Measurements from ENCODE around the gene ARHGAP29. TPM values are rescaled to one million over a fixed set of nuclear protein-coding genes. Genes with fewer than 3 reads are reported as not detected.
A peak's percentile ranks its signal among the peaks of the same experiment; 100 is the strongest.

The ARHGAP29 gene
- total and polyA plus RNA-seq, 2 of the 4 experiments (the other 2 are of a cell fraction) = 19.1 to 30.3 TPM

DNA sequence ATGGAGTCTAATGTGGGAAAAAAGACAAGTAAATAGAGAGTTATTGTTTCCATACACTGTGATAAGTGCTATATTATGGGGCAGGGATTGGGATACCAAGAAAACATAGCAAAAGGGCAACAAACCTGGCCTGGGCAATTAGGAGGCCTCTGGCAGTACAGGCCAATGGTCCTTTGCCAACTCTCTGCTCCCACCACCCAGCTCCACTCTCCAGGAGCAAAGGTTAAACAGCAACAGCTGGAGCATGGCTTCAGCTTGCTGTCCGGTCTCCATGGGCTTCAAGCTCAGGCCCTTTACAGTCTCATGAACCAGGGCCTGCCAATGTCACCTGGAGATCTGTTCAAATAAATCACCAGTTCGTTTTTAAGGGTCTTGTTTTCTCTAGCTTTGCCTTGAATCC, 37.2 kb upstream of the ARHGAP29 start:
- no peak overlapping the region for H3K4ac ChIP-seq (ENCODE audit: low read depth, low read length)
- no peaks in the 10 kb centered on the region for H3K9me3 ChIP-seq (ENCODE audit: control insufficient read depth, insufficient read depth, low read length)
- no peak overlapping the region for H4K8ac ChIP-seq (ENCODE audit: low read depth in 2 of 2, low read length in 2 of 2)
- no peak for ATAC-seq (ENCODE audit: low read depth)
- no peak overlapping the region for H2BK120ac ChIP-seq (ENCODE audit: low read depth, low read length)
- TF ChIP-seq BHLHE40 (IDR thresholded peaks at IDR 0.05; ENCODE audit: low read depth, low read length) (no peak), MXI1 (IDR thresholded peaks at IDR 0.05; ENCODE audit: borderline replicate concordance, low read depth, low read length) (no peak), SMC3 (IDR thresholded peaks at IDR 0.05; ENCODE audit: low read depth, low read length) (no peak), FOS (IDR thresholded peaks at IDR 0.05; ENCODE audit: low read depth, low read length) (no peak), MAZ (IDR thresholded peaks at IDR 0.05; ENCODE audit: borderline replicate concordance, low read depth, low read length) (no peak), ELK1 (IDR thresholded peaks at IDR 0.05; ENCODE audit: borderline replicate concordance, low read depth, low read length) (no peak), NFE2L2 (IDR thresholded peaks at IDR 0.05; ENCODE audit: low read depth, low read length) (no peak), CEBPB (IDR thresholded peaks at IDR 0.05; ENCODE audit: low read depth, low read length) (no peak), RCOR1 (IDR thresholded peaks at IDR 0.05; ENCODE audit: insufficient replicate concordance, low read length) (no peak), MAFK (IDR thresholded peaks at IDR 0.05; ENCODE audit: low read depth, low read length) (no peak), POLR2A (IDR thresholded peaks at IDR 0.05; ENCODE audit: low read depth, low read length) (no peak), RAD21 (IDR thresholded peaks at IDR 0.05; ENCODE audit: low read length) (no peak), CHD1 (IDR thresholded peaks at IDR 0.05; ENCODE audit: low read depth, low read length) (no peak), RFX5 (IDR thresholded peaks at IDR 0.05; ENCODE audit: low read depth, low read length) (no peak)
- TF ChIP-seq, protein P1, sequence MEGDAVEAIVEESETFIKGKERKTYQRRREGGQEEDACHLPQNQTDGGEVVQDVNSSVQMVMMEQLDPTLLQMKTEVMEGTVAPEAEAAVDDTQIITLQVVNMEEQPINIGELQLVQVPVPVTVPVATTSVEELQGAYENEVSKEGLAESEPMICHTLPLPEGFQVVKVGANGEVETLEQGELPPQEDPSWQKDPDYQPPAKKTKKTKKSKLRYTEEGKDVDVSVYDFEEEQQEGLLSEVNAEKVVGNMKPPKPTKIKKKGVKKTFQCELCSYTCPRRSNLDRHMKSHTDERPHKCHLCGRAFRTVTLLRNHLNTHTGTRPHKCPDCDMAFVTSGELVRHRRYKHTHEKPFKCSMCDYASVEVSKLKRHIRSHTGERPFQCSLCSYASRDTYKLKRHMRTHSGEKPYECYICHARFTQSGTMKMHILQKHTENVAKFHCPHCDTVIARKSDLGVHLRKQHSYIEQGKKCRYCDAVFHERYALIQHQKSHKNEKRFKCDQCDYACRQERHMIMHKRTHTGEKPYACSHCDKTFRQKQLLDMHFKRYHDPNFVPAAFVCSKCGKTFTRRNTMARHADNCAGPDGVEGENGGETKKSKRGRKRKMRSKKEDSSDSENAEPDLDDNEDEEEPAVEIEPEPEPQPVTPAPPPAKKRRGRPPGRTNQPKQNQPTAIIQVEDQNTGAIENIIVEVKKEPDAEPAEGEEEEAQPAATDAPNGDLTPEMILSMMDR (conservative IDR thresholded peaks at IDR 0.05; ENCODE audit: low read depth, low read length) = no peak
- TF ChIP-seq, protein P2, sequence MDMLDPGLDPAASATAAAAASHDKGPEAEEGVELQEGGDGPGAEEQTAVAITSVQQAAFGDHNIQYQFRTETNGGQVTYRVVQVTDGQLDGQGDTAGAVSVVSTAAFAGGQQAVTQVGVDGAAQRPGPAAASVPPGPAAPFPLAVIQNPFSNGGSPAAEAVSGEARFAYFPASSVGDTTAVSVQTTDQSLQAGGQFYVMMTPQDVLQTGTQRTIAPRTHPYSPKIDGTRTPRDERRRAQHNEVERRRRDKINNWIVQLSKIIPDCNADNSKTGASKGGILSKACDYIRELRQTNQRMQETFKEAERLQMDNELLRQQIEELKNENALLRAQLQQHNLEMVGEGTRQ (IDR thresholded peaks at IDR 0.05; ENCODE audit: low read depth, low read length) = no peak
- no TSS peak for BruUV-seq (replicated peaks)
- ChIA-PET POLR2A (ENCODE audit: unreplicated experiment) (no interaction called here), CTCF (interaction anchor here (2.0 kb wide), 1 partner anchor 26 kb away, joined by 5 read pairs; no protein-coding TSS in a partner anchor)
- no peak overlapping the region for H4K91ac ChIP-seq (ENCODE audit: insufficient read depth, low read depth, low read length)
- in situ Hi-C loops (cut with MboI; ENCODE audit: low sequenced_read_pairs) = no loop called here
- peaks cover 8% of the 10 kb centered on the region; the same call in 1 of the 2 replicates for H3K9me1 ChIP-seq (ENCODE audit: insufficient read depth, low read length)
- 100% methylated on average over 1 of the region's 2 CpGs; no CpG with 5 or more reads in 1 of the 2 experiments for WGBS, 2 experiments (ENCODE audit: extremely low coverage in 2 of 2, insufficient read length in 1 of 2)
- peaks cover 15% of the 10 kb centered on the region for H3K4me1 ChIP-seq (ENCODE audit: control insufficient read depth, insufficient read depth, low read length)
- DNase-seq = no peak
- H2AK9ac ChIP-seq (replicated peaks; ENCODE audit: low read depth, low read length, poor library complexity) = no peak overlapping the region
- no peak overlapping the region for H3K23ac ChIP-seq (ENCODE audit: low read depth, low read length)
- intact Hi-C loops (cut with micrococcal nuclease) = no loop called here
- no peak overlapping the region for H3K4me3 ChIP-seq (ENCODE audit: insufficient read depth, low read depth, low read length)
- H3K27me3 ChIP-seq (ENCODE audit: control insufficient read depth, insufficient read depth, low read length) = no peaks in the 10 kb centered on the region
- no peak overlapping the region for H4K5ac ChIP-seq (ENCODE audit: low read depth, low read length)
- peak overlapping the region; percentile 7; the same call in 1 of the 2 replicates for H2AK5ac ChIP-seq (ENCODE audit: low read depth, low read length)
- H3K14ac ChIP-seq (replicated peaks; ENCODE audit: low read depth, low read length) = no peak overlapping the region
- no peak overlapping the region for H3K56ac ChIP-seq (ENCODE audit: extremely low read depth, insufficient read depth, low read length)
- 0 out of 4 replicates have a peak, but pooled peaks cover 0 to 3% of the 10 kb centered on the region in 2 experiments for H3K79me1 ChIP-seq (ENCODE audit: low read depth in 1 of 2, low read length in 2 of 2)
- H2BK5ac ChIP-seq (ENCODE audit: low read depth, low read length, poor library complexity, severe bottlenecking) = no peak overlapping the region
- H2BK15ac ChIP-seq (ENCODE audit: low read depth, low read length) = no peak overlapping the region
- H2AFZ ChIP-seq (replicated peaks; ENCODE audit: low read length, poor library complexity) = no peak overlapping the region
- no peak overlapping the region for H3K4me2 ChIP-seq (ENCODE audit: low read depth, low read length)
- no peaks in the 10 kb centered on the region for H3K36me3 ChIP-seq (ENCODE audit: control insufficient read depth, insufficient read depth, low read length)
- no peak overlapping the region for H3K27ac ChIP-seq (ENCODE audit: insufficient read depth, low read length)
- H3K9ac ChIP-seq (ENCODE audit: low read depth, low read length) = no peak overlapping the region
- dilution Hi-C loops (cut with HindIII; ENCODE audit: low sequenced_read_pairs, unreplicated experiment) = no loop called here
- H3K18ac ChIP-seq (ENCODE audit: low read depth, low read length) = no peak overlapping the region
- H4K20me1 ChIP-seq (ENCODE audit: insufficient read depth, low read length) = no peaks in the 10 kb centered on the region
- H2BK20ac ChIP-seq (ENCODE audit: low read depth, low read length) = no peak overlapping the region

Measured in IMR-90 (cell line).